LNCaP clone FGC (cell line): Measurements from ENCODE around the gene CNST.

Source experiments
- DNase-seq: peaks from one replicate; pipeline ENCODE4 v3.0.0-alpha.2; 2011; ENCODE audit warnings: low read depth
- H3K4me3 ChIP-seq: 2 replicates; pipeline ENCODE4 v1.5.1; 2011; ENCODE audit warnings: mild to moderate bottlenecking, low read depth, low read length, control low read depth
- TF ChIP-seq, protein P1 (sequence below): IDR thresholded peaks from 2 replicates; pipeline ENCODE4 v1.5.1; 2012; ENCODE audit warnings: mild to moderate bottlenecking; ENCODE audit not compliant: control insufficient read depth, insufficient read depth; ENCODE audit errors: extremely low read depth

The CNST gene

DNA sequence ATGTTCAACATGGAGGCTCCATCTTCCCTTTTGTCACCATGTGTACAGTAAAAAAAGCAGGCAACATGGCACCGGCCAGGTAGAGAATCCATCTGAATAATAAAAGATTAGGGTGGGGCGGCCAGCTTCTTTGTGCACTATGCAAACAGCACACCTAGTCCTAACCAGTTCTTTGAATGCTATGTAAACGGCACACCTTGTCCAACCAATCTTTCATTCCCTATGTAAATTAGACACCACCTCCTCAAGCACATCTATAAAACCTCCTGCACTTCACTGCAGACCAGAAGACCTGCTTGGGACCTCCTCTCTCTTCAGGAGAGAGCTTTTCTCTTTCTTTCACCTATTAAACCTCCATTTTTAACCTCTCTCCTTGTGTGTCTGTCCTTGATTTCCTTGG lies 28.4 kb upstream of the CNST start:
- H3K4me3 ChIP-seq: no peak overlapping the region
- TF ChIP-seq, protein P1, sequence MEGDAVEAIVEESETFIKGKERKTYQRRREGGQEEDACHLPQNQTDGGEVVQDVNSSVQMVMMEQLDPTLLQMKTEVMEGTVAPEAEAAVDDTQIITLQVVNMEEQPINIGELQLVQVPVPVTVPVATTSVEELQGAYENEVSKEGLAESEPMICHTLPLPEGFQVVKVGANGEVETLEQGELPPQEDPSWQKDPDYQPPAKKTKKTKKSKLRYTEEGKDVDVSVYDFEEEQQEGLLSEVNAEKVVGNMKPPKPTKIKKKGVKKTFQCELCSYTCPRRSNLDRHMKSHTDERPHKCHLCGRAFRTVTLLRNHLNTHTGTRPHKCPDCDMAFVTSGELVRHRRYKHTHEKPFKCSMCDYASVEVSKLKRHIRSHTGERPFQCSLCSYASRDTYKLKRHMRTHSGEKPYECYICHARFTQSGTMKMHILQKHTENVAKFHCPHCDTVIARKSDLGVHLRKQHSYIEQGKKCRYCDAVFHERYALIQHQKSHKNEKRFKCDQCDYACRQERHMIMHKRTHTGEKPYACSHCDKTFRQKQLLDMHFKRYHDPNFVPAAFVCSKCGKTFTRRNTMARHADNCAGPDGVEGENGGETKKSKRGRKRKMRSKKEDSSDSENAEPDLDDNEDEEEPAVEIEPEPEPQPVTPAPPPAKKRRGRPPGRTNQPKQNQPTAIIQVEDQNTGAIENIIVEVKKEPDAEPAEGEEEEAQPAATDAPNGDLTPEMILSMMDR: no peak
- DNase-seq: peak; percentile 56

DNA sequence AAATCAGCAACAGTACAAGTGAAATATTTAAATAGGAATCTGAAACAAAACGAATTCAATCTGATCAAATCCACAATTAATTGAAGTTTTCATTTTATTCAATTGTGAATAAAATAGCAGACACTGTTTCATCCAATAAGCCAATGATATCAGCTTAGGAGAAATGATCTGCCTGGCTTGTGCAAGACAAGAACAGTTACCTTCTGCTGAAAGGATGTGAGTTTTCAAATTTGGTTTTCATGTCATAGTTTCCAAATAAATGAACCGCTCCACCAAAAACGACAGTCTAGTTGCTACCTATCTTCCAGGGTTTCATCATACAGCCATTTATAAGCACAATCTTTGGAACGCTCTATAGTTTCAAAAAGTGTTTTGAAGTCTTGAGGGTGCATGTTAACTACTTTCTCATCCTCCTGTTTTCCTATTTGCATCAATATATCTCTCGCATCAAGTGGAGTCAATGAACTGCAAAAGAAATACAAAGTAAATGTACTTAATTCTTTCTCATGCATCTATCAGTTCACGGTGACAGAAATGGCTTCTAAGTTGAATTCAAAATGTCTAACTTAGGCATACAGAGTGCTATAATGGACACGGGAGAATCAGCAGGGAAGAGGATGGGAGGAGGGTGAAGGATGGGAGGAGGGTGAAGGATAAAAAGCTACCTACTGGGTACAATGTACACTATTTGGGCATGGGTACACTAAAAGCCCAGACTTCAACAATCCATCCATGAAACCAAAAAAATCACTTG lies 25.3 kb upstream of the CNST start:
- no peak overlapping the region for H3K4me3 ChIP-seq
- no peak for DNase-seq
- TF ChIP-seq, protein P1: no peak

DNA sequence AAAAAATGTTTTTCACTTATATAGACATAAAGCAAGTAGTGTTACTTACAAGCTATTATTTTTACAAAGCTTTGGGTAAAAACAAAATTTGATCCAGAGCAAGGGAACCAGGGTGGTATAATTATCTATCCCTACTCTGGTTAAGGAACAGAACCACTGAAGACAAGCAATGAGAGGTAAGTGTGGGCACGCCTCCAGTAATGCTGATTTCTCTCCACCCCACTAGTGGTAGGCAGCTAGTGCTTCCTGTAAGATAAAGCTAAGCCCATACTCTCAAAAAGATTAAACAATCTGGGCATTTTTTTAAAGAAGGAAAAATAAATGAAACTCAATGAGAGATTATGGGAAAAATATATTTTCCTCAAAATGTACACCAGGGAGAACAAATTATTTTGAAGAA lies 22.3 kb upstream of the CNST start:
- TF ChIP-seq, protein P1: no peak
- DNase-seq: no peak
- no peak overlapping the region for H3K4me3 ChIP-seq

GRCh38 chr1:246549665-246550064 lies 16.6 kb upstream of the CNST start:
- TF ChIP-seq, protein P1: no peak
- no peak overlapping the region for H3K4me3 ChIP-seq
- DNase-seq: no peak

DNA sequence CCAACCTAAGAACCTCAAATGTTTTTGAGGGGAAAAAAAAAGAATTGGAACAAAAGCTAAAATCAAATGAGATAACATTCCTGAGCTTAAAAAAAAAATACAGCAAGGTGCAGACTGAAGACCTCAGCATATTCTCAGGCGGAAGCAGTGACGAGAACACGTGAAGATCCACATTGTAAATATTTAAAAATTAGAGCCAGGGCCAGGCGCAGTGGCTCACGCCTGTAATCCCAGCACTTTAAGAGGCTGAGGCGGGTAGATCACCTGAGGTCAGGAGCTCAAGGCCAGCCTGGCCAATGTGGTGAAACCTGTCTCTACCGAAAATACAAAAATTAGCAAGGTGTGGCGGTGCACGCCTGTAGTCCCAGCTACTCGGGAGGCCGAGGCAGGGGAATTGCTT lies 15.9 kb upstream of the CNST start:
- DNase-seq: no peak
- TF ChIP-seq, protein P1: no peak
- no peak overlapping the region for H3K4me3 ChIP-seq

GRCh38 chr1:246552110-246552509 lies 14.1 kb upstream of the CNST start:
- DNase-seq: peak; percentile 40
- TF ChIP-seq, protein P1: no peak
- 0 out of 2 replicates have a peak overlapping the region, but pooled peaks have one; percentile 7 for H3K4me3 ChIP-seq

DNA sequence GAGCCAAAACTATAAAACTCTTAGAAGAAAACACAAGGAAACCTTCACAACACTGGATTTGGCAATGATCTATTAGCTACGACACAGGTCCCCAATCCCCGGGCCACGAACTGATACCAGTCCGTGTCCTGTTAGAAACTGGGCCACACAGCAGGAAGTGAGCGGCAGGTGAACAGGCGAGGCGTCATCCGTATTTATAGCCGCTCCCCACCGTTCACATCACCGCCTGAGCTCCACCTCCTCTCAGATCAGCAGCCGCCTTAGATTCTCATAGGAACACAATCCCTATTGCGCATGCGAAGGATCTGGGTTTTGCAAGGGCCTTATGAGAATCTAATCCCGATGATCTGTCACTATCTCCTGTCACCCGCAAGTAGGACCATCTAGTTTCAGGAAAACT lies 12.1 kb upstream of the CNST start:
- TF ChIP-seq, protein P1: no peak
- H3K4me3 ChIP-seq: no peak overlapping the region
- no peak for DNase-seq
